Lung (tissue), 12 donors: ENCODE measurements around the gene ANTKMT. TPM values are rescaled to one million over a fixed set of nuclear protein-coding genes. Genes with fewer than 3 reads are reported as not detected.

Experiments used
- ATAC-seq: fragments of 200-7000 bp; cut with Tn5 transposase; one replicate; pipeline ENCODE4 v1.9.1; 2020; ENCODE audit warnings: moderate number of reproducible peaks; ENCODE audit not compliant: insufficient read depth, low FRiP score
- DNase-seq, 3 donors: peaks; one replicate each; pipeline ENCODE4 v3.0.0-alpha.2; 2013 to 2017
- H3K27ac ChIP-seq, 2 donors: one replicate each; pipeline ENCODE4 v1.5.1; 2013; ENCODE audit warnings: mild to moderate bottlenecking in 2 of 2, moderate library complexity in 2 of 2, control low read depth in 1 of 2, inconsistent platforms in 1 of 2, low read depth in 1 of 2, low read length in 1 of 2
- H3K27me3 ChIP-seq, 3 donors: one replicate each; pipeline ENCODE4 v1.5.1; 2013; ENCODE audit warnings: low read length in 2 of 3; ENCODE audit not compliant: control insufficient read depth in 3 of 3, insufficient read depth in 3 of 3
- H3K36me3 ChIP-seq, 4 donors: one replicate each; pipeline ENCODE4 v1.5.1; 2013; ENCODE audit warnings: low read length in 4 of 4, mild to moderate bottlenecking in 1 of 4, moderate library complexity in 1 of 4; ENCODE audit not compliant: control insufficient read depth in 4 of 4, insufficient read depth in 4 of 4
- H3K4me1 ChIP-seq, 5 donors: one replicate each; pipeline ENCODE4 v1.5.1; 2013; ENCODE audit warnings: low read length in 5 of 5, mild to moderate bottlenecking in 2 of 5, moderate library complexity in 1 of 5; ENCODE audit not compliant: control insufficient read depth in 5 of 5, insufficient read depth in 5 of 5
- H3K4me3 ChIP-seq: one replicate; pipeline ENCODE4 v1.5.1; 2013; ENCODE audit warnings: mild to moderate bottlenecking, control low read depth, moderate library complexity
- H3K9ac ChIP-seq, 2 donors: one replicate each; pipeline ENCODE4 v1.5.1; 2013; ENCODE audit warnings: low read length in 2 of 2, control low read depth in 1 of 2; ENCODE audit not compliant: insufficient read depth in 1 of 2
- H3K9me3 ChIP-seq, 4 donors: one replicate each; pipeline ENCODE4 v1.5.1; 2013; ENCODE audit warnings: low read length in 3 of 4, mild to moderate bottlenecking in 1 of 4, moderate library complexity in 1 of 4; ENCODE audit not compliant: control insufficient read depth in 4 of 4, insufficient read depth in 3 of 4
- CTCF ChIP-seq: IDR thresholded peaks from 2 replicates; pipeline ENCODE4 v1.5.1; 2012; ENCODE audit warnings: mild to moderate bottlenecking; ENCODE audit errors: control extremely low read depth, extremely low read depth
- WGBS, 2 donors: extraction: QIAGEN DNeasy Blood & Tissue Kit; methylation state at CpG; one replicate each; pipeline ENCODE4 v1.1.7; 2013; 5-methylcytosine and 5-hydroxymethylcytosine counted together
- polyA plus RNA-seq, 2 donors: library from polyadenylated mRNA; stranded (reverse); fragments of 200-250 nt; gene quantifications; one replicate each; pipeline ENCODE4 v1.2.1, GENCODE V29; 2013
- total RNA-seq, 2 donors: library from RNA; depleted of rRNA in 1 of 2; stranded (reverse); fragments of >200 nt in 1 of 2; gene quantifications; one replicate each; pipeline ENCODE4 v1.2.1, GENCODE V29; 2014 to 2021
- donor health status: control.
- donor health status: control.
- donor health status: Bipolar disorder and iron deficiency.
- donor health status: healthy.
- donor health status: DM: yes; HTN: yes; CAD: no.

The ANTKMT gene
- total and polyA plus RNA-seq, 4 donors: 9.2 to 65.7 (median 45.9) TPM

GRCh38 chr16:735982-736453, 15.1 kb downstream of the ANTKMT start:
- ATAC-seq: no peak
- no peak overlapping the region for H3K27ac ChIP-seq
- H3K9ac ChIP-seq: no peak overlapping the region
- WGBS, 2 donors: 91 to 94% methylated on average over 13 of the region's 13 CpGs
- peaks cover 0 to 9% (median 5%) of the 10 kb centered on the region in 5 donors for H3K4me1 ChIP-seq
- peaks cover 5 to 53% (median 14%) of the 10 kb centered on the region in 4 donors for H3K36me3 ChIP-seq
- DNase-seq: no peak
- no peaks in the 10 kb centered on the region for H3K27me3 ChIP-seq
- no peak overlapping the region for H3K4me3 ChIP-seq
- no peak for TF ChIP-seq CTCF
- H3K9me3 ChIP-seq: no peaks in the 10 kb centered on the region

- 96 to 97% methylated on average over 29 of the region's 29 CpGs for WGBS, 2 donors
- H3K36me3 ChIP-seq: peaks cover 5 to 48% (median 14%) of the 10 kb centered on the region in 4 donors
- no peak for ATAC-seq
Observed at GRCh38 chr16:736936-737481, 16.1 kb downstream of the ANTKMT start.

GRCh38 chr16:739560-740458, 18.9 kb downstream of the ANTKMT start:
- peaks cover 0 to 27% (median 7%) of the 10 kb centered on the region in 4 donors for H3K36me3 ChIP-seq
- H3K27ac ChIP-seq: no peak overlapping the region
- H3K27me3 ChIP-seq: no peaks in the 10 kb centered on the region
- peak overlapping the region in 1 of 2 donors; percentile 63 for H3K9ac ChIP-seq
- ATAC-seq: no peak
- no peak for DNase-seq
- peaks cover 0 to 13% (median 5%) of the 10 kb centered on the region in 5 donors for H3K4me1 ChIP-seq
- peak overlapping the region; percentile 92 for H3K4me3 ChIP-seq
- no peaks in the 10 kb centered on the region for H3K9me3 ChIP-seq
- no peak for TF ChIP-seq CTCF
- 47 to 52% methylated on average over 38 of the region's 38 CpGs for WGBS, 2 donors

More at GRCh38 chr16:736936-737481, 16.1 kb downstream of the ANTKMT start:
- Histone ChIP-seq H3K4me1 (peaks cover 0 to 13% (median 5%) of the 10 kb centered on the region in 5 donors), H3K9me3 (no peaks in the 10 kb centered on the region), H3K27ac (no peak overlapping the region), H3K4me3 (no peak overlapping the region), H3K27me3 (no peaks in the 10 kb centered on the region), H3K9ac (no peak overlapping the region)
- no peak for TF ChIP-seq CTCF
- DNase-seq: no peak
